AG09319 (cell line): Measurements from ENCODE around the gene LPIN3.

ENCODE experiments used
- DNase-seq: peaks from one replicate; pipeline ENCODE4 v3.0.0-alpha.2; 2010; ENCODE audit warnings: low read depth; ENCODE audit errors: extremely low read depth
- TF ChIP-seq, protein P1 (sequence below): IDR thresholded peaks from 2 replicates; pipeline ENCODE4 v1.5.1; 2011; ENCODE audit warnings: low read depth, mild to moderate bottlenecking, inconsistent platforms, low read length, moderate library complexity

The LPIN3 gene

DNA sequence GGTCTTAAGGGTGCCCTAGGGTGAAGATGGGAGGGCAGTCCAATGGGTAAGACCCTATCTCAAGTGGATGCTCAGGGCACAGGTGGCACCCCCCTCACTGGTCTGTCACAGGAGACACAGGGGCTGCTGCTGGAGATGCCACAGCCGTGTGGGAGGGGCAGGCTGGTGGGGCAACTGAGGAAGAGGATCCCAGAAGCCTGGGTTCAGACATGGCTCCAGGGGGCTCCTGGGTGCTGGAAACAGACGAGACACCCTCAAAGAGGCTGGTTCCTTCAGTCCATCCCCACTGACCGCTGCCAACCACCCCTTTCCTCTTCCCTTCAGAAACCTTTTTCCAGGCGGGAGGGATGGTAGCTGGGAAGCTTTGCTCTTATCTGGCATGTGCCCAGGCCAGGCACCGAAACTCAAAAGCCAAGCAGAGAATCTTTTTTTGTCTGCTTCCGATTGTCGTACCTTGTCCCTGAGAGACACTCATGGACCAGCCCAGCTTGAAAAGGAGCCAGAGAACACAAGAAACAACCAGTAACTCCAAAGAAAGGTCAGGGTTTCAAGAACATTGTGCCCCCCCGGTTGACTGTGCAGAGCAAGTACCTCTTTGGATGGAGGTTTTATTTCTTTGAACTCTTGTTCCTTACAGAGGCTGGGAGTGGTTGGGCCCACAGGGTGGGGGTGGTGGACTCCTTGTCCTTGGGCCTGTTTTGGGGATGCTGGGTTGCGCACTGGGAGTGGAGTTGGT, 54.5 kb downstream of the LPIN3 start:
- DNase-seq, result no peak
- TF ChIP-seq, protein P1, sequence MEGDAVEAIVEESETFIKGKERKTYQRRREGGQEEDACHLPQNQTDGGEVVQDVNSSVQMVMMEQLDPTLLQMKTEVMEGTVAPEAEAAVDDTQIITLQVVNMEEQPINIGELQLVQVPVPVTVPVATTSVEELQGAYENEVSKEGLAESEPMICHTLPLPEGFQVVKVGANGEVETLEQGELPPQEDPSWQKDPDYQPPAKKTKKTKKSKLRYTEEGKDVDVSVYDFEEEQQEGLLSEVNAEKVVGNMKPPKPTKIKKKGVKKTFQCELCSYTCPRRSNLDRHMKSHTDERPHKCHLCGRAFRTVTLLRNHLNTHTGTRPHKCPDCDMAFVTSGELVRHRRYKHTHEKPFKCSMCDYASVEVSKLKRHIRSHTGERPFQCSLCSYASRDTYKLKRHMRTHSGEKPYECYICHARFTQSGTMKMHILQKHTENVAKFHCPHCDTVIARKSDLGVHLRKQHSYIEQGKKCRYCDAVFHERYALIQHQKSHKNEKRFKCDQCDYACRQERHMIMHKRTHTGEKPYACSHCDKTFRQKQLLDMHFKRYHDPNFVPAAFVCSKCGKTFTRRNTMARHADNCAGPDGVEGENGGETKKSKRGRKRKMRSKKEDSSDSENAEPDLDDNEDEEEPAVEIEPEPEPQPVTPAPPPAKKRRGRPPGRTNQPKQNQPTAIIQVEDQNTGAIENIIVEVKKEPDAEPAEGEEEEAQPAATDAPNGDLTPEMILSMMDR, result no peak

DNA sequence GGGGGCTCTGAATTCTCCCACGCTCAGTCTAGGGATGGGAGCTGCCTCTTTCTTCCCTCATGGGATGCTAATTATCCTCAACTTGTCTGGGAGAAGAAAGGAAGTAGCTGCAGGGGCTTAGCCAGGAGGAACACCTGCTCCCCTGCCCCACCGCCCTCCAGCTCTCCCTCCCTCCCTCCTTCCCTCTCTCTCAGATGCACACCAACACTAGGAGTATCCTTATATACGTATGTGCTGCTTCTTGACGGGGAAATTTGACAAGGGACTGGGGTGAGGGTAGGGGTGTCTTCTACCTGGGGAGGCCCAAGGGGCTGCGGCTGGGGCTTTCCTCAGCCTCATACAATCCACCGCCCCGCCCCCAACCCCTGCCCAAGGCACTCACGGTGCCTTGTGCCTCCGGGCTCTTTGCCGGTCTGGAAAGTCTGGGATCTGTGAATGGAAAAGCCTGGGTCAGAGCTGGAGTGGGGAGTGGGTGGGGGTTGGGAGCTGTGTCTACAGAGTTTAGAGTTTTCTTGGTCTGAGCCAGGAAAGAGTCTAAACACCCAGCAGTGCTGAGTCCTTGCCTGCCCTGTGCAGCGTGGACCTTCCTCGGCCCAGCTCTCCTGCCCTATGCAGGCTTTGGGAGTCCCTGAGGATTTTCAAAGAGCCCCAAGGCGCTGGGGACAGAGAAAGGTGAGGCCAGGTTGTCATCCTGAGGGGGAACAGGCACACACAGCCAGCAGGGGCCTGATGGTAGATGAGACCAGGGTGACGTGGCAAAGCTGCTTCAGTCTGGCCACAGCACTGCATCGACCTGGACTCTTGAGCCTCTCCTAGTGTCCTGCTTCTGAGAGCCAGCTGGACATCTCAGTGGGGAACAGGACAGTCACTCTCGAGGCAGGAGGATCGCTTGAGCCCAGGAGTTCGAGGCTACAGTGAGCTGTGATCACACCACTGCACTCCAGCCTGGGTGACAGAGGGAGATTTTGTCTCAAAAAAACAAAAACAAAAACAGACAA, 55.3 kb downstream of the LPIN3 start:
- no peak for DNase-seq
- TF ChIP-seq, protein P1, result no peak

DNA sequence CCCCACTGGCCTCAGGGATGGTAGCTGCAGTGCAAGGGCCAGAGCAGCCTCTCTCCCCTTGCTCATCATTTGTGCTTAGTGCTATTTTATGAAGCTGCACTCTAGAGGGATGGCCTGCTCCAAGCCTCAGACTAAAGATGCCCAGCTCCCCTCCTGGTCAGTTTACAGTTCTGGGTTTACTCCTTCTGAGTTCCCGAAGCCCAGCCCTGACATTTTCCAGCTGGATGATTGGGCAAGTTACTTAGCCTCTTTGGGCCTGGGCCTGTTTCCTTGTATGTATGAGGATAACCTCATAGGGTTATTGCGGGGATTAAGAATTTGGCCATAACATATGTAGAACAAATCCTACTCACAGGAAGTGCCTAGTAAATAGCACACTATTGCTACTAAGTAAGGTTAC, 57.8 kb downstream of the LPIN3 start:
- TF ChIP-seq, protein P1, result no peak; the same call in 1 of the 2 replicates
- DNase-seq, result peak; percentile 14

DNA sequence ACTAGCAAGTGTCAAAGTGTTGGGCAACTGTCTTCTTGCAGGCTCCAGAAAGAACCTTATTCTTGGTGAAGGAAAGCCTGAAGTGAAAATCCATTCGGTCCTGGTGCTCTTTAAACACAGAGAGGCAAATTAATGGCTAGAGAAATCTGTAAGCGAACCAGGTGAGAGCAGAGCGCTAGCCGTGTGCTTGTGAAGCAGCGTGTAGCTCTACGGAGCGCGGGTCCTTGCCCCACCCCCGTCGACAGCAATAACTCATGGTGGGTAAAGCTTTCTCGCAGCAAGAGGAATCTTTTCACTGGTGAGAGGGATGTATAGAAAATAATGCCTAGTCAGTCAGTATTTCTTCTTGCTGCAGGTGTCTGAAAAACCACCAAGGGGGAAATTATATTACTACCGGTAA, 63.0 kb downstream of the LPIN3 start:
- DNase-seq, result no peak
- TF ChIP-seq, protein P1, result no peak

DNA sequence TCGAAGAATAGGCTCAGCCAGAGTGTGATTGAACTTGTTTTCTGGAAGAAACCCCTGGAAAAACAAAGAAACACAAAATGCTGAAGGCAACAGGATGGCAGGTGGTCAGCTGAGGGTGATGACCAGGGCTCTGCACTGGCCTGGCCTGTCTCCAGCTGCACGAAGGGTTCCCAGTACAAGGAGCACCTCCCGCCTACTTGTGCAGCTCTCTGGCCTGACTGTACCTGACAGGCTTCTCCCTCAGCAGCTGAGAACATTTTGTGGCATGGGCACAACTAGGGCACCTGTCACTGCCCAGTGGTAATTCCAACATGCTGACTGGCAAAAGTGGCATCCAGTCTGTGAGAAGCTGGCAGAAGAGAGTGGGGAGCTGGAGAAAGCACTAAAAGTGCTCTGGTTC, 64.8 kb downstream of the LPIN3 start:
- TF ChIP-seq, protein P1, result no peak
- DNase-seq, result no peak

DNA sequence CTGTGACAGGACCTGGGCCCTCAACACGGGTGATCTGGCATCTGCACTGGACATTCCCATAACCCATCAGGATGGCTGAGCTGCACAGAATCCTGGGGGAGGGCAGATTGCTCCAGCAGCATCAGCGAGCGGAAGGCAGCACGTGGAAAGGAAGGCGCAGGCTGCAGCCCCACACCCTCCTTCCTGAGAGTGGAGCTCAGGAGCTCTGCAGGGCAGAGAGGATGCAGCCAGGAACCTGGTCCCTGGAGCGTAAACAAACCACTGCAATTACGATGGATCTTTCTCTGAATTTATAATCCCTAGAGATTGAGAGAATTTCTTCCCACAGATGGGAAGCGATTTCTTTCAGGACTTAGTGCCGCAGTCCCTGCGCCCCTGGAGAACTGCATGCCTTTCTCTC, 65.7 kb downstream of the LPIN3 start:
- TF ChIP-seq, protein P1, result no peak
- DNase-seq, result no peak
